Embryonic facial prominence (tissue), 1 donor: ENCODE data around the gene ANHX.

ENCODE experiments used
- DNase-seq: peaks from one replicate; pipeline ENCODE4 v3.0.0-alpha.2; 2016; ENCODE audit errors: extremely low spot score

Gene ANHX

GRCh38 chr12:133203344-133204263, 32.1 kb downstream of the ANHX start:
- DNase-seq: no peak

- DNase-seq: no peak
Measured at GRCh38 chr12:133202493-133203343, 33.0 kb downstream of the ANHX start.

GRCh38 chr12:133201888-133202287, 33.8 kb downstream of the ANHX start:
- no peak for DNase-seq

- DNase-seq: no peak
Measured at GRCh38 chr12:133192847-133193246, 42.8 kb downstream of the ANHX start.

- no peak for DNase-seq
Measured at GRCh38 chr12:133190176-133190575, 45.5 kb downstream of the ANHX start.

- peak; percentile 57 for DNase-seq
Measured at GRCh38 chr12:133181238-133181959, 54.3 kb downstream of the ANHX start, which contains the start of gene ZNF268. Gene ZNF268, plus strand, starts transcription at chr12:133181495. Its CDS starts 503 bp downstream, at chr12:133181998.

GRCh38 chr12:133180669-133181068, 55.0 kb downstream of the ANHX start:
- no peak for DNase-seq

- DNase-seq: no peak
Measured at GRCh38 chr12:133174901-133175300, 60.8 kb downstream of the ANHX start.

- no peak for DNase-seq
Measured at GRCh38 chr12:133172491-133172890, 63.2 kb downstream of the ANHX start.
